ENCODE measurements around the gene TMEM263. TPM values are rescaled to one million over a fixed set of nuclear protein-coding genes. Genes with fewer than 3 reads are reported as not detected.

Gene TMEM263
- total RNA-seq, 2 experiments from 2014 or later: 33.2 to 33.4 TPM

- no peak overlapping the region for H3K27ac ChIP-seq (ENCODE audit: low read depth in 1 of 2, low read length in 2 of 2)
- H3K9me3 Mint-ChIP-seq: no peaks in the 10 kb centered on the region
- H3K27ac Mint-ChIP-seq: no peak overlapping the region
- no peaks in the 10 kb centered on the region for H3K36me3 ChIP-seq (ENCODE audit: insufficient read depth, low read length)
- intact Hi-C loops (cut with DNase I, micrococcal nuclease): loop anchor here in 1 of 2 experiments (10.0 kb wide), 1 partner anchor 774 kb away; no protein-coding TSS in a partner anchor
- peaks cover 29% of the 10 kb centered on the region for H3K4me1 Mint-ChIP-seq (ENCODE audit: low read depth)
- H3K27me3 Mint-ChIP-seq: no peaks in the 10 kb centered on the region
- H3K4me3 ChIP-seq (ENCODE audit: low read length): no peak overlapping the region
- peaks cover 16% of the 10 kb centered on the region for H3K4me1 ChIP-seq (ENCODE audit: insufficient read depth, low read length)
- ATAC-seq (ENCODE audit: poor library complexity) (no peak), DNase-seq (no peak)
- no peaks in the 10 kb centered on the region for H3K27me3 ChIP-seq (ENCODE audit: control insufficient read depth in 1 of 2, insufficient read depth in 2 of 2, low read length in 2 of 2)
- H3K9me3 ChIP-seq (ENCODE audit: control insufficient read depth in 1 of 2, insufficient read depth in 1 of 2, low read length in 2 of 2): no peaks in the 10 kb centered on the region
- ChIA-PET POLR2A (interaction anchor here (0.6 to 1.1 kb wide), 3 partner anchors 20 to 453 kb away, joined by 3 to 5 read pairs (median 4); partner anchors contain the start of gene TMEM263), CTCF (no interaction called here)
- TF ChIP-seq CTCF (IDR thresholded peaks at IDR 0.05): no peak
- peaks cover 9% of the 10 kb centered on the region for H3K36me3 Mint-ChIP-seq (ENCODE audit: low read depth)
- no peak overlapping the region for H3K4me3 Mint-ChIP-seq
These were observed 25.2 kb downstream of the TMEM263 start for GRCh38 chr12:106980944-106981343.

GRCh38 chr12:106981788-106982187 lies 26.1 kb downstream of the TMEM263 start:
- ChIA-PET POLR2A (no interaction called here), CTCF (no interaction called here)
- Mint-ChIP-seq H3K4me1 (ENCODE audit: low read depth) (peaks cover 37% of the 10 kb centered on the region), H3K27me3 (no peaks in the 10 kb centered on the region), H3K27ac (no peak overlapping the region), H3K36me3 (ENCODE audit: low read depth) (peaks cover 9% of the 10 kb centered on the region), H3K9me3 (no peaks in the 10 kb centered on the region), H3K4me3 (no peak overlapping the region)
- Histone ChIP-seq H3K4me1 (ENCODE audit: insufficient read depth, low read length) (peaks cover 22% of the 10 kb centered on the region), H3K27me3 (ENCODE audit: control insufficient read depth in 1 of 2, insufficient read depth in 2 of 2, low read length in 2 of 2) (no peaks in the 10 kb centered on the region), H3K4me3 (ENCODE audit: low read length) (no peak overlapping the region), H3K9me3 (ENCODE audit: control insufficient read depth in 1 of 2, insufficient read depth in 1 of 2, low read length in 2 of 2) (no peaks in the 10 kb centered on the region), H3K27ac (ENCODE audit: low read depth in 1 of 2, low read length in 2 of 2) (no peak overlapping the region), H3K36me3 (ENCODE audit: insufficient read depth, low read length) (no peaks in the 10 kb centered on the region)
- DNase-seq (no peak), ATAC-seq (ENCODE audit: poor library complexity) (no peak)
- no peak for TF ChIP-seq CTCF (IDR thresholded peaks at IDR 0.05)
- intact Hi-C loops (cut with DNase I, micrococcal nuclease): loop anchor here in 1 of 2 experiments (2.0 to 10.0 kb wide), 2 partner anchors 17 to 773 kb away; no protein-coding TSS in a partner anchor

GRCh38 chr12:106982229-106982628 lies 26.5 kb downstream of the TMEM263 start:
- ATAC-seq (ENCODE audit: poor library complexity): no peak
- intact Hi-C loops (cut with DNase I, micrococcal nuclease): loop anchor here in 1 of 2 experiments (2.0 to 10.0 kb wide), 2 partner anchors 17 to 773 kb away; no protein-coding TSS in a partner anchor
- Histone ChIP-seq H3K9me3 (ENCODE audit: control insufficient read depth in 1 of 2, insufficient read depth in 1 of 2, low read length in 2 of 2) (no peaks in the 10 kb centered on the region), H3K4me3 (ENCODE audit: low read length) (no peak overlapping the region), H3K4me1 (ENCODE audit: insufficient read depth, low read length) (peaks cover 24% of the 10 kb centered on the region), H3K36me3 (ENCODE audit: insufficient read depth, low read length) (no peaks in the 10 kb centered on the region), H3K27me3 (ENCODE audit: control insufficient read depth in 1 of 2, insufficient read depth in 2 of 2, low read length in 2 of 2) (no peaks in the 10 kb centered on the region), H3K27ac (ENCODE audit: low read depth in 1 of 2, low read length in 2 of 2) (no peak overlapping the region)
- no peak for TF ChIP-seq CTCF (IDR thresholded peaks at IDR 0.05)
- peaks cover 14% of the 10 kb centered on the region for H3K36me3 Mint-ChIP-seq (ENCODE audit: low read depth)
- H3K4me1 Mint-ChIP-seq (ENCODE audit: low read depth): peaks cover 40% of the 10 kb centered on the region
- no peak overlapping the region for H3K27ac Mint-ChIP-seq
- H3K4me3 Mint-ChIP-seq: no peak overlapping the region
- ChIA-PET CTCF (no interaction called here), POLR2A (no interaction called here)
- H3K9me3 Mint-ChIP-seq: no peaks in the 10 kb centered on the region
- DNase-seq: no peak
- H3K27me3 Mint-ChIP-seq: no peaks in the 10 kb centered on the region
